HEK293 (cell line): ENCODE measurements around the gene ARPC4.

ENCODE experiments used
- CTCF ChIP-seq: fragments of 450-650 bp; formaldehyde crosslinking; IDR thresholded peaks from 2 replicates; pipeline ENCODE4 v1.5.1; 2016; ENCODE audit warnings: missing biosample characterization, missing genetic modification characterization
- ZNF626 ChIP-seq: fragments of 450-650 bp; sonication (Bioruptor Pico); formaldehyde crosslinking; IDR thresholded peaks from 2 replicates; pipeline ENCODE4 v1.5.1; 2018; ENCODE audit warnings: missing biosample characterization, missing genetic modification characterization, inconsistent platforms
- ZNF670 ChIP-seq: fragments of 450-650 bp; formaldehyde crosslinking; IDR thresholded peaks from 2 replicates; pipeline ENCODE4 v1.5.1; 2016; ENCODE audit warnings: missing biosample characterization, missing genetic modification characterization, low read depth
- ZNF692 ChIP-seq: fragments of 450-650 bp; formaldehyde crosslinking; IDR thresholded peaks from 2 replicates; pipeline ENCODE4 v1.5.1; 2016; ENCODE audit warnings: missing biosample characterization, missing genetic modification characterization
- ZNF76 ChIP-seq: fragments of 450-650 bp; formaldehyde crosslinking; IDR thresholded peaks from 2 replicates; pipeline ENCODE4; 2016; ENCODE audit warnings: low read depth, missing biosample characterization, missing genetic modification characterization, borderline replicate concordance

- no peak for TF ChIP-seq ZNF626
- no peak for TF ChIP-seq CTCF (tag by site-specific recombination)
- TF ChIP-seq ZNF692 (tag by site-specific recombination): no peak
- no peak for TF ChIP-seq ZNF670 (tag by site-specific recombination)
- TF ChIP-seq ZNF76 (tag by site-specific recombination): no peak
Observed at GRCh38 chr3:9770276-9770812, 22.5 kb upstream of the ARPC4 start.
